ENCODE data around the gene NDUFB4. TPM values are rescaled to one million over a fixed set of nuclear protein-coding genes. Genes with fewer than 3 reads are reported as not detected.
"Not testable (repeated sequence)": the region's sequence is repeated elsewhere in the genome, so short reads cannot be mapped to it uniquely, and the experiment has no call there.

Gene NDUFB4
- total RNA-seq, 1 experiment from 2014 or later = 323 TPM

- peak; percentile 16 for DNase-seq (ENCODE audit: low read depth)
These were observed 41.9 kb downstream of the NDUFB4 start for GRCh38 chr3:120637851-120638559.

GRCh38 chr3:120638820-120639219, 42.7 kb downstream of the NDUFB4 start:
- DNase-seq (ENCODE audit: low read depth) = not testable (repeated sequence)

GRCh38 chr3:120640231-120640630, 44.1 kb downstream of the NDUFB4 start:
- no peak for DNase-seq (ENCODE audit: low read depth)

- no peak for DNase-seq (ENCODE audit: low read depth)
These were observed 45.6 kb downstream of the NDUFB4 start for GRCh38 chr3:120641696-120642246.

GRCh38 chr3:120642368-120642948, 46.3 kb downstream of the NDUFB4 start:
- DNase-seq (ENCODE audit: low read depth) = peak; percentile 70

- peak; percentile 24 for DNase-seq (ENCODE audit: low read depth)
These were observed 49.1 kb downstream of the NDUFB4 start for GRCh38 chr3:120645083-120645845.

GRCh38 chr3:120646771-120647432, 50.8 kb downstream of the NDUFB4 start:
- DNase-seq (ENCODE audit: low read depth) = no peak

- no peak for DNase-seq (ENCODE audit: low read depth)
These were observed 52.2 kb downstream of the NDUFB4 start for GRCh38 chr3:120648290-120648689.

- DNase-seq (ENCODE audit: low read depth) = no peak
These were observed 53.7 kb downstream of the NDUFB4 start for GRCh38 chr3:120649830-120650233.

- DNase-seq (ENCODE audit: low read depth) = no peak
These were observed 54.2 kb downstream of the NDUFB4 start for GRCh38 chr3:120650311-120650710.

Other genes with a start within 250 kb of the NDUFB4 start
- gene LRRC58, start 247.0 kb upstream of the NDUFB4 start, total RNA-seq (2014; rRNA removed; shearing (Covaris generic)) = 50.5 and 58.9 TPM in 2 replicates
- 328 and 354 TPM in 2 replicates for gene FSTL1, start 145.3 kb upstream of the NDUFB4 start, total RNA-seq (2014; rRNA removed; shearing (Covaris generic))
- gene HGD, start 85.9 kb downstream of the NDUFB4 start, total RNA-seq (2014; rRNA removed; shearing (Covaris generic)) = 0.24 TPM in 1 of 2 replicates, not detected in the other
- 23.5 and 32.0 TPM in 2 replicates for gene RABL3, start 146.2 kb downstream of the NDUFB4 start, total RNA-seq (2014; rRNA removed; shearing (Covaris generic))
- gene GTF2E1, start 146.4 kb downstream of the NDUFB4 start, total RNA-seq (2014; rRNA removed; shearing (Covaris generic)) = 16.5 TPM in 2 replicates

Data from RPMI7951 (cell line).